H54 (cell line): Measurements from ENCODE around the gene BBS9.
"Not testable (repeated sequence)": the region's sequence is repeated elsewhere in the genome, so short reads cannot be mapped to it uniquely, and the experiment has no call there.

ENCODE experiments used
- DNase-seq: peaks from one replicate; pipeline ENCODE4 v3.0.0; 2011; ENCODE audit warnings: low spot score, mixed read lengths; ENCODE audit not compliant: insufficient read length
- FAIRE-seq: peaks from 3 replicates; lab custom pipeline; 2011; peaks lifted over from hg19 to GRCh38; lab: Jason Lieb, UNC
- POLR2A ChIP-seq: IDR thresholded peaks from 2 replicates; pipeline ENCODE4 v1.6.1; 2011; ENCODE audit warnings: low read depth, mild to moderate bottlenecking, low read length

Gene BBS9

DNA sequence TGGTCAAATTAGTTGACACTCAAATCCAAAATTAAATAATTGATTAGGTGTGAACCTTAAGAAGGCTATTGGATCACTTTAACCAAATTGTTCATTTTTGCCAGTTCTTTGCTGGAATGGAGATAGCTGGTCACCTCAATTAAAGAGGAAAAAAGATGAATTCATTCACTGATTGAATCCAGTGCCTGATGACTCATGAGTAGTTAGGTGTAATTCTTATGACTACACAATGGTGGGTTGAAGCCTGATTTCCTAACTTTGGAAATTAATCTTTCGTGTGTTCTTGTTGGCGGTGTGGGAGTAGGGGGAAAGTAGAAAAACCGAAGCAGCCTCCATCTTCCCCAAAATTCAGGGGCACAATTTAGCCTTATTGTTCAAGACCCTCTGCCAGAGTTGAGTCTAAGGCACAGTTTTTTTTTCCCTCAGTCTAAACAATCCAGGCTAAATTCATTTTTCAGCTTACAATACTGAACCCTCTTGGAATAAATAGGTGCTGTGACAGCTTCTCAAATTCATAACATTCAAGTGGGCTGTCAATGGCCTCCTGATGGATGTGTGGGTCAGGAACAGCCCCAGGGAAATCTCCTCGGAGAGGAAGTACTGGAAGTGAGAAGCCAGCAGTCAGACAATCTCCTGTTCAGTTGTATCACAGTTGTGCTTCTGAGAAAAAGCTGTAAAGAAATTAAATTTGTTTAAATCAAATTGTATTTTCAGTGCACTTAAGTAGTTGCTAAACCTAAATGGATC lies 356.6 kb downstream of the BBS9 start:
- FAIRE-seq (peak; percentile 61), DNase-seq (no peak)
- TF ChIP-seq POLR2A: no peak

DNA sequence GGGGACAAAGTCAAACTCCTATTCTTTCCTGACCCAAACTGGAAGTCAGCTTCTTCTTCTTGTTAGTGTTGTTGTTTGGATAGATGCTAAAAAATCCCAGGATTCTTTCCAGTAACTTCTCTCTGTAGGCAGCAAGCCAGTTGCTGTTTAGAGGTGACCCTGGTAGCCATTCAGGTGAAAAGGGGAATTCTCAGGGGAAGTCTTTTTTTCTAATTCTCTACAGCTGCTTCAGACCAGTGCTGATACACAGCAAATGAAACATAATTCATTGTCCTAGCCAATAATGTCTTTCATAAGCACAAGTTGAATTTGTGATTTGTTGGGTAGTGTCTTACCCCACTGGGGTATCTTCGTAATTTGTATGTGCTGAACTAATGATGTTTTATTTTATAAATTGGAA lies 357.3 kb downstream of the BBS9 start:
- TF ChIP-seq POLR2A: no peak
- FAIRE-seq (no peak), DNase-seq (no peak)

DNA sequence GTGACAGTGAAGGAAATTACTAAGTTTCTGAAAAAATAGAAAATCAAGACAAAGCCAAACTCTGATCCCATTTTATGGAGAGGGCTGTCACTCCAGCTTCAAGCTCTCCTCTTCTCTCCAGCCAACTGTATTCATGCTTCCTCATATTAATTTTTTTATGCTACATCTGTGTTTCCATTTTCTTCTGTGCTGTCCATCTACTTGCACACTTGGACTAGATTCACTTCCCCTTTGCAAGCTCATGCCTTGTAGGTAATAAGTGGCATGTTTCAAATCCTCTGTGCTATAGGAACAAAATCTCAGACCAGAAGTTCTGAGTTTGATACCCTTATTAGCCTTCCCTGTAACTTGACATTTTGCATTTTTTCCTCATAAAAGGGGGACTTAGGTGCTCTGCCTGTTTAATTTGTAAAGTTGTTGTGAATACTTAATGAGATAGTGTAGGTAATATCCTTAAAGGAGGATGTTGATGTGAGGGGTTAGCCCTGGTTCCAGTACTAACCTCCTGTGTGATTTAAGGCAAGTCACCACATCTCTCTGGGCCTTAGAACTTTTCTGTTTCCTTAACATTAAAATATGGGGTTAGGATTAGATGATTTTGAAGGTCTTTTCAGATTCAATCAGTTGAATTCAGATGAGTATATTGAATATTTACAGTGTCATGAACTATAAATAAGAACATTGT lies 358.8 kb downstream of the BBS9 start:
- no peak for TF ChIP-seq POLR2A
- DNase-seq (no peak), FAIRE-seq (no peak)

DNA sequence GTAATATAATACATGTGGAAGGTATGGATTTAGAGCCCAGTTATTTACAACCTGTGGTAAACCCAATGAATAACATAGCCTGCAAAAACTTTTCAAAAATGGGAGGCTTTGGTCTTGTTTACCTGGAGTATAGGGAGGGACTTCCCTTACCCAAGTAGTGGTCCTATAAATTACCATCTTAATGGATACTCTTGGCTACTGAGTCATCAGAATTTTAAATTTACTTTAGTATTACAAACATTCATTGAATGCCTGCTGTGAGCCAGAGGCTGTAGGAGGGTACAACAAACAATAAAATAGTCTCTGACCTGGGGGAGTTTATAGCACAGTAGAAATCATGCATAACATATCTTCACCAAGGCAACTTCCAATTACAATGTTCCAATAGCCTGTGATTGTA lies 365.1 kb downstream of the BBS9 start:
- DNase-seq (no peak), FAIRE-seq (no peak)
- no peak for TF ChIP-seq POLR2A

DNA sequence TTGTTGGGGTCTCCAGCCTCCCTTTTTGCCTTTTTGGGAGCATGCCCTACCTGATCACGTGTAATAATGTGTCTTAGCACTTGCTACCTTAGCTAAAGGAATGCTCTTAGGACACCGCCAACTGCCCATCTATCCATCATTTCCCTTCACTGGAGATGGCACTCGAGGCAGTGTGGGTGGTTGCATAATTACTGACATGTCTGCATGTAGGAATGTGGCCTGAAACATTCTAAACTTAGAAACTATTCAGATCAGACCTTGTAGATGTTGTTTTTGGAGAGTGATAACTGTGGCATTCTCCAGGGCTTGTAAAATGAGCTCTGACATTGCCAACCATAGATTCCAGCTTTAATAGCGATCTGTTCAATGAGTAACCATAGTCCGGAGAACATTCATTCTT lies 365.8 kb downstream of the BBS9 start:
- DNase-seq (no peak), FAIRE-seq (no peak)
- no peak for TF ChIP-seq POLR2A

DNA sequence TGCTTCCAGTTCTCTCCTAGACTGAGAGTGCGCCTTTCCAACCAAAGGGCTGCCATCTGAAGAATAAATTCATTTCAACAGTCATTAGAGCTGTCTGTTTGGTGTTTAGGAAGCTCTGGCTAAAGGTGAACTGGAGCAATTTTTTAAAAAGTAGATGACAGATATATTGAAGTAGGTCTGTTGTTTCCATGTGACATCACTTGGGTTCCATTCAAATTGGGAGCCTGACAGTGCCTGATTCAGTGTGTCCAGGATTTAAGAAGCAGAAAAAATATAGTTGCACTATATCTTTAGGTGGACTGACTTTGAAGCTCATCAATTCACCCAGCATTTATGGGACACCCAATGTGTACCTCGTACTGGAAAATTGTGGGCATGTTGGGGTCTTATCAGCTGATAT lies 367.7 kb downstream of the BBS9 start:
- no peak for TF ChIP-seq POLR2A
- no peak for DNase-seq
- FAIRE-seq: no peak

DNA sequence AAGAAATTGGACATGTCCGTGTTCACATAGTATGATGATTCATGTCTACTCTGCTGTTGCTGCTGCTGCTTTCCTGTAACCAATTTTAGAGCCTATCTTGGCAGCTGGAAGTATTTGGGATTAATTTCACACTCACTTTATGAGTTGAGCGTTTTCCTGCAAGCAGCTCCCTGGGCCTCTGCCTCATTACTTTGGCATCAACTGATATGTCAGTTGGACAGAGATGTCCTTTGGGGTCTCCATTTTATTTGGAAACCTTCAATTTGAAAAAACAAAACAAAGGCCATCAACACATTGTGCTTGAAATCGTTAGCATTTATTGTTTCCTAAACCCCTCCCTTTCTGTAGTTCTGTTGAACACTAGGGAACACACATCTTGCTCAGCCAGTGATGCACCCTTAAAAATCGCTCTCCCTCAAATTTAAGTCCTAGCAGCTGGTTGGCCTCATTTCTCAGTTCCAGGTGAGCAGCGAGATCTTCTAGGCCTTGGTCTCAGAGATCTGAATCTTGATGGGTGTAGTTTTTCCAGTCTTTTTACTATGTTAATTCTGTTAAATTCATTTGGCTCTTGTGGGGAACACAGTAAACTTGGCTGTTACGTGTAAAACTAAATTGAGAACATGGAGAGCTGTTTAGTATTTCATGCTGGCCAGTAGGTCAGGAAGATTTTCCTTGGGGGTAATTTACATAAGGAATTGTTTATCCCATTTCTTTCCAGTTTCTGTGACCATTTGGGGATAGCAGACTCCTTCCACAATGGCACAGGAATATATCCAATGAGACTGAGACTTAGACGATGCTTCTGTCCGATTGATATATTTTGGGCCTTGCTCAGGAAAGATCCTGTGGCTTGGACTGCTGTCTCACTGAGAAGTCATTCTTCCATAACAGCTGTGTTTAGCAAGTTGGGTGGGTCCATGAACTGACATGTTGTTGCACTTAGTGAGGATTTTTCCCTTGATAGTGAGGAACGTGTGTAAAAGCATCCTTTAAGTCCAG lies 371.6 kb downstream of the BBS9 start:
- no peak for TF ChIP-seq POLR2A
- DNase-seq (no peak), FAIRE-seq (no peak)

DNA sequence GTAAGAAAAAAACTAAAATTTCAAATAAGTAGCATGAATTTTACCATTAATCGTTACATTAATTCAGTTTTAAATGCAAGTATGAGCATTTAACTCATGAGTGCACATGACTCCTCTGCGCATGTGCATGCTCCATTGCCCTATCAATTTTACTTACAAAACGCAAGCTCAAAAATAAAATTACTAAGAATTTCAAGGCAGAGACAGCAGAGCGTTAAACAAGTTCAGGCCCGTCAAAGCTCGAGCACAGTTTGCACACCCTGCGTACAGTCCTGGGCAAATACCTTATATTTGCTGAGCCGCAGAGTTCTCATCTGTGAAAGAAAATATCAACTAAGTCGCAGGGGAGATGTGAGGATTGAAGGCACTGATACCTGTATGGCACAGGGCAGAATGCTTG lies 373.6 kb downstream of the BBS9 start:
- FAIRE-seq (no peak), DNase-seq (no peak)
- TF ChIP-seq POLR2A: no peak

DNA sequence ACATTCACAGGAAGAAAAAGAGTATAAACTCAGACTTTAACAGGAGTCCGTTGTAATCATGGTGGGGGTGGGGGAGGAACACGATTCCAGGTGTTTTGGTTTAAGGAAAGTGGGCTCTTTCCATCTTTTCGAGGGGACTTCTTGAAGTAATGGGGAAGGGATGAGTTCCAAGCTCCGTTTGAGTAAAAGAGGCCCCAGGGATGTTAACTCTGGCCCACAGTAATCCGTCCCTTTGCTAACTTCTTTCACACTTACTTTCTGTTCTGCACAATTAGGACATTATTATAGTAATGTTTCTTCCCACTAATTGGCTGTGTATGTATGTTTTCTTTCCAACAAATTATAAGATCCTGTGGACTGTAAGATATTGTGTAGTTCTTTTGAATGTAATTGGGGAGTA lies 374.4 kb downstream of the BBS9 start:
- no peak for TF ChIP-seq POLR2A
- FAIRE-seq (no peak), DNase-seq (no peak)

DNA sequence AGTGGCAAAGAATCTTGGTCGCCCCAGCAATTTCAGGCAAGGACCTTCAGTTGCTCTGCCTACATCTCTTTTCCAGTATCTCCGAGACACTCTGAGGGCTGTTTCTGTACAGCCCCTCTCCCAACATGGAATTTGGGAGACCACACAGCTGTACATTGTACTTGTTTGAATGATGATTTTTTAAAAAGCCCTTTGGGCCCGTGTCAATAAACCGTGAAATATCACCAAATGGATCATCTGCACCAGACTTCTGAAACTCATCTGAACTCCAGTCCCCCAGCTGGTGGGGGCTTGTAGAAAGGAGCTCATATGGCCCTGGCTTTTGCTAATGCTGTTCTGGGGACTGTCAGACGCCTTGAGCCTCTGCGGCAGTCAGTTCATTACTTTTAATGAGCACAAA lies 374.9 kb downstream of the BBS9 start:
- FAIRE-seq: no peak
- no peak for DNase-seq
- TF ChIP-seq POLR2A: no peak

DNA sequence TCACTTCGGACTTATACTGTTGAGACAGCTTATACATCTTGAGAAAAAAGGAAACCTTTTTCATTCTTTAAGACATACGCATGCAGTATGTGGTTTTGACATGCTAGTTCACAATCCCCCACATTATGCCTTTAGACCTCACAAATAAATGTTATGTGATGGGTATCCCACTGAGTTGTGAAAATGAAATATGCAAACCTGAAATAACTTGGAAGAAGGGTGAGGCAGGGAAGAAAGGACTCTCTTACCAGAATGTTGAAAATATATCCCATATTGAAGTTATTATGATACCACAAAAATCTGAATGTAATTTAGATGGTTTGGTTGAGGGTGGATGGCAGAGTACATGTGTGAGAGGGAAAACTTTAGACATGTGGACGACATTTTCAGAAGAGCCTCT lies 379.8 kb downstream of the BBS9 start:
- no peak for TF ChIP-seq POLR2A
- no peak for DNase-seq
- peak; percentile 75 for FAIRE-seq

DNA sequence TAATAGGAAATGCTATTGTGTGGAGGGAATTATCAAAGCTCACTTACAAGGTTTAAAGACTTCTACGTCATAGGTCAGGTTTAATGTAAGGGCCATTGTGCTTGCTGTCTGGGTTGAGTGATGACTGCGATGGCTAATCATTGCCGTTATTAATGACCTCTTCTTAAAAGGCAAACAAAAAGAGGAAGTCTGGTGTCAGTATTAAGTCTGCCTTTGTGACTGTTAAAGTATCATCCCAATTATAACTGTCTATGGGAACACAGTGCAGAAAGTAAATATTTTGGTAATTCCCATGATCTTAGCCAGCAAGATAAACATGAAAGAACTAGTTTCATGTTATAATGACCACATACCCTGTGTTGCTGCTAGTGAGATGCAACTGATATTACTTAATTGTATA lies 382.4 kb downstream of the BBS9 start:
- FAIRE-seq (no peak), DNase-seq (no peak)

DNA sequence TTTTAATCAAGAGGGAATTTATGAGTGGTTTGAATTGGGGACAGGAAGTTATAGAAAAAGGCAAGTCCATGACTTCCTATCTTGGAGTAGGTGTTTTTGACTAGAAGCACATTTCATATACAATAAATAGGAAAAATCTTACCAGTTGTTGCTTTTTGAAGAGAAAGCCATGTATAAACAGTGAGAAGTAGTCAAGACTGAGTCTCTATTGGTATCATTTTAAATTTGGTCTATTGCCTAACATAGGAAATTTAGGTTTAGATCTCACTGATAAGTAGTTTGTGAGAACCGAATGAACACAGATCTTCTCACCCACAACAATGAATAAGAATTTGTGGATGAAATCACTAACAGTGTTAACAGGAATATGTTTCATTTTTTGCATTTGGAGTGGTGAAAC lies 387.2 kb downstream of the BBS9 start:
- no peak for TF ChIP-seq POLR2A
- DNase-seq (no peak), FAIRE-seq (no peak)

More for the DNA sequence above, 382.4 kb downstream of the BBS9 start:
- no peak for TF ChIP-seq POLR2A

DNA sequence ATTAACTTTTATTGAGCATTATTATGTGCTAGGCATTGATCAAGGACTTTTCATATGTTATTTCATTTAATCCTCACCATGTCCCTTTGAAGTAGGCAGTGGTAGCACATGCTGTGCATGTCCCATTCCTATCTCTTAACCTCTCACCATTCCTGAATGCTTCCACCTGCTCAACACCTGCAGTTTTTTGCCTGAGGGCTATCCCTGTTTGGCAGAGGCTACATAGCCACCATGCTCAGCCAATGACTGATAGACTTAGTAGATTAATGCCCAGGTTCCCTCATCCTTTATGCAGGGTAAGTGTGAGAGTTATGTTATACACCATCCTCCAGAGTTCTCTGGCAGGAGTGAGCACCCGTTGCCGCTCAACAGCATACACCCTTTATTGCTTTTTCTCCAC lies 387.8 kb downstream of the BBS9 start:
- FAIRE-seq (peak; percentile 6), DNase-seq (no peak)
- no peak for TF ChIP-seq POLR2A

DNA sequence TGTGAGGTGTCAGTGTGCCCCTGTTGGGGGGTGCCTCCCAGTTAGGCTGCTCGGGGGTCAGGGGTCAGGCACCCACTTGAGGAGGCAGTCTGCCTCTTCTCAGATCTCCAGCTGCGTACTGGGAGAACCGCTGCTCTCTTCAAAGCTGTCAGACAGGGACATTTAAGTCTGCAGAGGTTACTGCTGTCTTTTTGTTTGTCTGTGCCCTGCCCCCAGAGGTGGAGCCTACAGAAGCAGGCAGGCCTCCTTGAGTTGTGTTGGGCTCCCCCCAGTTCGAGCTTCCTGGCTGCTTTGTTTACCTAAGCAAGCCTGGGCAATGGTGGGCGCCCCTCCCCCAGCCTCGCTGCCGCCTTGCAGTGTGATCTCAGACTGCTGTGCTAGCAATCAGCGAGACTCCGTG lies 397.6 kb downstream of the BBS9 start:
- FAIRE-seq, DNase-seq: not testable (repeated sequence)

DNA sequence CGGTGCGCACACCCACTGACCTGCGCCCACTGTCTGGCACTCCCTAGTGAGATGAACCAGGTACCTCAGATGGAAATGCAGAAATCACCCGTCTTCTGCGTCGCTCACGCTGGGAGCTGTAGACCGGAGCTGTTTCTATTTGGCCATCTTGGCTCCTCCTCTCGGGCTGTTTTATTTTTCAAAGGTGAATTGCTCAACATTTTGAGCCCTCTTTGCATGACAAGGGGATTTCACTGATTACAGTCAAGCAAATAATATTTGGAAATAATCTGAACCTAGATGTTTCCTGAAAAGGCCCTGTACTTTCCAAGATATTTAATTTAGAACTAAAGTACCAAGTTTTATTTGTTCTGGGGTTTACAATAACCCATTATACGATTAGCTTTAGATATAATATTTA lies 398.2 kb downstream of the BBS9 start:
- not testable (repeated sequence) for FAIRE-seq, DNase-seq
